Activated CD8-positive, alpha-beta T cell treated with anti-CD3 and anti-CD28 coated beads, Interleukin-2, amount 10 ng/mL, durations not matched to agents 7 days and 5 days (primary cell): ENCODE results near the gene PLXNC1. TPM values are rescaled to one million over a fixed set of nuclear protein-coding genes. Genes with fewer than 3 reads are reported as not detected.

Experiments used
- ATAC-seq: fragments of 150-1000 bp; cut with Tn5 transposase; one replicate; pipeline ENCODE4 v1.10.0; 2021; ENCODE audit warnings: moderate library complexity
- CTCF ChIA-PET: fragments of 350-600 bp; sonication (Branson Sonifier 250); formaldehyde crosslinking; loops from one replicate; lab custom pipeline; 2021; ENCODE audit warnings: antibody characterized with exemption; lab: Charles Lee
- POLR2A ChIA-PET: fragments of 350-600 bp; sonication (Branson Sonifier 250); formaldehyde crosslinking; loops from one replicate; lab custom pipeline; 2021; ENCODE audit warnings: antibody characterized with exemption; lab: Charles Lee
- DNase-seq: peaks from one replicate; pipeline ENCODE4 v3.0.0-alpha.2; 2020
- H3K27ac Mint-ChIP-seq: one replicate; pipeline ENCODE4 v1.8.0; 2021; ENCODE audit warnings: mild to moderate bottlenecking, mixed read lengths
- H3K27me3 Mint-ChIP-seq: one replicate; pipeline ENCODE4 v1.8.0; 2021; ENCODE audit warnings: low read depth, mixed read lengths
- H3K36me3 Mint-ChIP-seq: one replicate; pipeline ENCODE4 v1.8.0; 2021; ENCODE audit warnings: low read depth, mixed read lengths
- H3K4me1 Mint-ChIP-seq: one replicate; pipeline ENCODE4 v1.8.0; 2021; ENCODE audit warnings: low read depth, mixed read lengths
- H3K4me3 Mint-ChIP-seq: one replicate; pipeline ENCODE4 v1.8.0; 2021; ENCODE audit warnings: mild to moderate bottlenecking, mixed read lengths
- H3K9me3 Mint-ChIP-seq: one replicate; pipeline ENCODE4 v1.8.0; 2022; ENCODE audit warnings: mixed read lengths; ENCODE audit not compliant: insufficient read depth
- total RNA-seq, 2 experiments: library from RNA; stranded (reverse); gene quantifications; one replicate each; pipeline ENCODE4 v1.2.3, GENCODE V29; 2021

The PLXNC1 gene
- total RNA-seq, 2 experiments from 2014 or later = 43.8 to 45.6 TPM

GRCh38 chr12:94135896-94136295, 12.5 kb upstream of the PLXNC1 start:
- H3K36me3 Mint-ChIP-seq = peaks cover 2% of the 10 kb centered on the region
- peaks cover 14% of the 10 kb centered on the region for H3K4me1 Mint-ChIP-seq
- H3K9me3 Mint-ChIP-seq = no peaks in the 10 kb centered on the region
- no peak overlapping the region for H3K4me3 Mint-ChIP-seq
- no peak for ATAC-seq
- peaks cover 4% of the 10 kb centered on the region for H3K27me3 Mint-ChIP-seq
- DNase-seq = no peak
- no peak overlapping the region for H3K27ac Mint-ChIP-seq
- ChIA-PET POLR2A (interaction anchor here (1.0 kb wide), 1 partner anchor 399 kb away, joined by 4 read pairs; no protein-coding TSS in a partner anchor), CTCF (interaction anchor here (1.0 to 3.9 kb wide), 6 partner anchors 9 to 399 kb away, joined by 3 to 38 read pairs (median 19); no protein-coding TSS in a partner anchor)

GRCh38 chr12:94139816-94140215, 8.6 kb upstream of the PLXNC1 start:
- Mint-ChIP-seq H3K4me1 (peaks cover 2% of the 10 kb centered on the region), H3K27ac (no peak overlapping the region)

GRCh38 chr12:94140556-94140955, 7.8 kb upstream of the PLXNC1 start:
- ChIA-PET CTCF (interaction anchor here (0.7 to 1.0 kb wide), 2 partner anchors 390 to 395 kb away, joined by 5 read pairs; no protein-coding TSS in a partner anchor), POLR2A (no interaction called here)
- Mint-ChIP-seq H3K27me3 (peaks cover 12% of the 10 kb centered on the region), H3K27ac (no peak overlapping the region), H3K9me3 (no peaks in the 10 kb centered on the region), H3K4me1 (peaks cover 6% of the 10 kb centered on the region), H3K36me3 (no peaks in the 10 kb centered on the region), H3K4me3 (no peak overlapping the region)
- peak; percentile 79 for ATAC-seq
- DNase-seq = peak; percentile 67

More at GRCh38 chr12:94139816-94140215, 8.6 kb upstream of the PLXNC1 start:
- Mint-ChIP-seq H3K9me3 (no peaks in the 10 kb centered on the region), H3K4me3 (no peak overlapping the region), H3K27me3 (peaks cover 11% of the 10 kb centered on the region), H3K36me3 (no peaks in the 10 kb centered on the region)
- CTCF ChIA-PET = no interaction called here
- POLR2A ChIA-PET = no interaction called here
- ATAC-seq (no peak), DNase-seq (no peak)

GRCh38 chr12:94141004-94141764, 7.2 kb upstream of the PLXNC1 start:
- ChIA-PET POLR2A (no interaction called here), CTCF (interaction anchor here (0.7 to 1.0 kb wide), 3 partner anchors 76 to 394 kb away, joined by 3 to 5 read pairs (median 5); no protein-coding TSS in a partner anchor)
- Mint-ChIP-seq H3K4me3 (no peak overlapping the region), H3K27me3 (peaks cover 14% of the 10 kb centered on the region), H3K36me3 (no peaks in the 10 kb centered on the region), H3K27ac (no peak overlapping the region), H3K4me1 (peaks cover 9% of the 10 kb centered on the region), H3K9me3 (no peaks in the 10 kb centered on the region)
- no peak for DNase-seq
- ATAC-seq = no peak

- ATAC-seq (no peak), DNase-seq (no peak)
- no peaks in the 10 kb centered on the region for H3K9me3 Mint-ChIP-seq
- CTCF ChIA-PET = interaction anchor here (1.0 kb wide), 1 partner anchor 75 kb away, joined by 3 read pairs; no protein-coding TSS in a partner anchor
- peaks cover 21% of the 10 kb centered on the region for H3K27me3 Mint-ChIP-seq
- H3K36me3 Mint-ChIP-seq = no peaks in the 10 kb centered on the region
- H3K4me1 Mint-ChIP-seq = peaks cover 13% of the 10 kb centered on the region
- POLR2A ChIA-PET = no interaction called here
- H3K4me3 Mint-ChIP-seq = no peak overlapping the region
- H3K27ac Mint-ChIP-seq = no peak overlapping the region
Observed at GRCh38 chr12:94141892-94142291, 6.5 kb upstream of the PLXNC1 start.

- Mint-ChIP-seq H3K27ac (no peak overlapping the region), H3K4me3 (no peak overlapping the region), H3K36me3 (no peaks in the 10 kb centered on the region), H3K9me3 (no peaks in the 10 kb centered on the region), H3K4me1 (peaks cover 22% of the 10 kb centered on the region), H3K27me3 (peaks cover 26% of the 10 kb centered on the region)
- ATAC-seq (no peak), DNase-seq (no peak)
- ChIA-PET POLR2A (no interaction called here), CTCF (interaction anchor here (0.9 to 3.6 kb wide), 5 partner anchors 8 to 391 kb away, joined by 3 to 22 read pairs (median 3); no protein-coding TSS in a partner anchor)
Observed at GRCh38 chr12:94143438-94143837, 4.9 kb upstream of the PLXNC1 start.

GRCh38 chr12:94143951-94144350, 4.4 kb upstream of the PLXNC1 start:
- Mint-ChIP-seq H3K9me3 (no peaks in the 10 kb centered on the region), H3K27ac (no peak overlapping the region), H3K4me3 (no peak overlapping the region), H3K27me3 (peaks cover 26% of the 10 kb centered on the region), H3K4me1 (peaks cover 22% of the 10 kb centered on the region), H3K36me3 (no peaks in the 10 kb centered on the region)
- no peak for DNase-seq
- ChIA-PET CTCF (interaction anchor here (0.9 to 3.6 kb wide), 6 partner anchors 9 to 391 kb away, joined by 3 to 22 read pairs (median 4); no protein-coding TSS in a partner anchor), POLR2A (no interaction called here)
- ATAC-seq = no peak

GRCh38 chr12:94144781-94145180, 3.6 kb upstream of the PLXNC1 start:
- CTCF ChIA-PET = interaction anchor here (0.9 to 3.6 kb wide), 4 partner anchors 10 to 390 kb away, joined by 3 to 22 read pairs (median 6); no protein-coding TSS in a partner anchor
- H3K9me3 Mint-ChIP-seq = no peaks in the 10 kb centered on the region
- peaks cover 22% of the 10 kb centered on the region for H3K4me1 Mint-ChIP-seq
- no peak overlapping the region for H3K4me3 Mint-ChIP-seq
- peaks cover 26% of the 10 kb centered on the region for H3K27me3 Mint-ChIP-seq
- DNase-seq (no peak), ATAC-seq (no peak)
- no peaks in the 10 kb centered on the region for H3K36me3 Mint-ChIP-seq
- POLR2A ChIA-PET = no interaction called here
- no peak overlapping the region for H3K27ac Mint-ChIP-seq

GRCh38 chr12:94145191-94145983, 3.0 kb upstream of the PLXNC1 start:
- no peak overlapping the region for H3K4me3 Mint-ChIP-seq
- no peak for DNase-seq
- peaks cover 3% of the 10 kb centered on the region for H3K36me3 Mint-ChIP-seq
- H3K4me1 Mint-ChIP-seq = peaks cover 25% of the 10 kb centered on the region
- ATAC-seq = no peak
- H3K27me3 Mint-ChIP-seq = peaks cover 26% of the 10 kb centered on the region
- no peak overlapping the region for H3K27ac Mint-ChIP-seq
- POLR2A ChIA-PET = no interaction called here
- H3K9me3 Mint-ChIP-seq = no peaks in the 10 kb centered on the region
- CTCF ChIA-PET = interaction anchor here (0.8 to 3.6 kb wide), 7 partner anchors 10 to 390 kb away, joined by 3 to 22 read pairs (median 3); no protein-coding TSS in a partner anchor

- peaks cover 11% of the 10 kb centered on the region for H3K36me3 Mint-ChIP-seq
- H3K9me3 Mint-ChIP-seq = no peaks in the 10 kb centered on the region
- H3K4me3 Mint-ChIP-seq = no peak overlapping the region
- H3K27ac Mint-ChIP-seq = peak overlapping the region; percentile 7
- ATAC-seq (no peak), DNase-seq (no peak)
- H3K27me3 Mint-ChIP-seq = peaks cover 26% of the 10 kb centered on the region
- CTCF ChIA-PET = interaction anchor here (0.8 to 3.6 kb wide), 4 partner anchors 11 to 389 kb away, joined by 3 to 22 read pairs (median 3); no protein-coding TSS in a partner anchor
- H3K4me1 Mint-ChIP-seq = peaks cover 35% of the 10 kb centered on the region
- POLR2A ChIA-PET = no interaction called here
Observed at GRCh38 chr12:94146166-94146936, 2.0 kb upstream of the PLXNC1 start.
